NCI-H1436 (cell line): Measurements from ENCODE around the gene DSG3.

ENCODE experiments used
- DNase-seq: peaks from one replicate; lab custom pipeline; 2025; lab: John Stamatoyannopoulos, UW

DSG3 gene

DNA sequence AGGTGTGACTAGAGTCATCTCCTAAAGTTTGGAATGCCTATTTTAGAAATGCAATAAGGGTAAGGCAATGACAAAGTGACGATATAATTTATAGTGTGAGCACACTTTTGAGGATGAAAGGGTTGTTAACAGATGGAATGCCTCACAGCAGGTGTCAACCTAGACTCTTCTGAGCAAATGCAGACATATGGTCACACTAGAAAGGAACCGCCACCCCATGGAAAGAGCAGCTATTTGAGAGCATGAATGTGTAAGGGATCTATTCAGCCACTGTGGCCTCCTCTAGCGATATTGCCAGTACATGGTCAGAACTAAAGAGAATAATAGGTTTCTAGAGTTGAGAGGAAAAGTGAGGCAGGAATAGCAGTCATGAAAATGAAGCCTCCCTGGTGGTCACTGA is 68.9 kb downstream of the DSG3 start:
- DNase-seq = no peak

DNA sequence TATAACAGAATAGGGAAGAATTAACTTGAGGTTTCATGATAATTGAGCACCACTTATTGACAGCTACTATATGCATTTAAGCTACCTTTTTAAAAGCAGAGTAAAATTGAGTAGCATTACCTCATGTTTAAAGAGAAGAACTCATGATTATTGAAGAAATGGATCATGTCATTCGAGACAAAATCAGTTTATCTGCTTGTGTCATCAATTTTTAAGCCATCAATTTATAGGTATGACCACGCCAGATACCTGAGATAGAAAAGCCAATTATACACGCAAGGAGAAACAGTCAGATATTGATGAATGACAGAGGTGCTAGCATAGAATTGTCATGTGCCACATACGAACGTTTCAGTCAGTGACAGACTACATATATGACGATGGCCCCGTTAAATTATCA is 78.8 kb downstream of the DSG3 start:
- no peak for DNase-seq
